RWPE2 (cell line): ENCODE data around the gene GFY.

ENCODE experiments used
- ATAC-seq: fragments of 200-7000 bp; cut with Tn5 transposase; 3 replicates; pipeline ENCODE4 v1.9.1; 2021; ENCODE audit warnings: low read depth
- DNase-seq: peaks from one replicate; pipeline ENCODE4 v3.0.0-alpha.2; 2020; ENCODE audit warnings: low spot score
- H3K27ac ChIP-seq: fragments of 450-650 bp; 2 replicates; pipeline ENCODE4 v1.5.1; 2017; ENCODE audit warnings: mild to moderate bottlenecking; ENCODE audit not compliant: poor library complexity, severe bottlenecking
- H3K27me3 ChIP-seq: fragments of 250-450 bp; sonication (Bioruptor Pico); 2 replicates; pipeline ENCODE4 v1.5.1; 2021; ENCODE audit warnings: mild to moderate bottlenecking, moderate library complexity; ENCODE audit not compliant: insufficient read depth, poor library complexity, severe bottlenecking
- H3K36me3 ChIP-seq: fragments of 250-450 bp; sonication (Bioruptor Pico); 2 replicates; pipeline ENCODE4 v1.5.1; 2020; ENCODE audit warnings: low read depth, mild to moderate bottlenecking, moderate library complexity
- H3K4me1 ChIP-seq: fragments of 250-450 bp; sonication (Bioruptor Pico); 2 replicates; pipeline ENCODE4 v1.5.1; 2021; ENCODE audit warnings: mild to moderate bottlenecking, moderate library complexity; ENCODE audit not compliant: insufficient read depth, poor library complexity, severe bottlenecking
- H3K4me3 ChIP-seq: fragments of 250-450 bp; sonication (Bioruptor Pico); 2 replicates; pipeline ENCODE4 v1.5.1; 2021; ENCODE audit warnings: mild to moderate bottlenecking, moderate library complexity; ENCODE audit not compliant: severe bottlenecking
- H3K9me3 ChIP-seq: fragments of 250-450 bp; sonication (Bioruptor Pico); 2 replicates; pipeline ENCODE4 v1.5.1; 2021; ENCODE audit warnings: mild to moderate bottlenecking, moderate library complexity; ENCODE audit not compliant: severe bottlenecking
- TF ChIP-seq, protein P1 (sequence below): fragments of 450-650 bp; IDR thresholded peaks from one replicate; pipeline ENCODE4 v1.5.1; 2017; ENCODE audit warnings: mild to moderate bottlenecking, moderate library complexity; ENCODE audit not compliant: poor library complexity, severe bottlenecking

Gene GFY

DNA sequence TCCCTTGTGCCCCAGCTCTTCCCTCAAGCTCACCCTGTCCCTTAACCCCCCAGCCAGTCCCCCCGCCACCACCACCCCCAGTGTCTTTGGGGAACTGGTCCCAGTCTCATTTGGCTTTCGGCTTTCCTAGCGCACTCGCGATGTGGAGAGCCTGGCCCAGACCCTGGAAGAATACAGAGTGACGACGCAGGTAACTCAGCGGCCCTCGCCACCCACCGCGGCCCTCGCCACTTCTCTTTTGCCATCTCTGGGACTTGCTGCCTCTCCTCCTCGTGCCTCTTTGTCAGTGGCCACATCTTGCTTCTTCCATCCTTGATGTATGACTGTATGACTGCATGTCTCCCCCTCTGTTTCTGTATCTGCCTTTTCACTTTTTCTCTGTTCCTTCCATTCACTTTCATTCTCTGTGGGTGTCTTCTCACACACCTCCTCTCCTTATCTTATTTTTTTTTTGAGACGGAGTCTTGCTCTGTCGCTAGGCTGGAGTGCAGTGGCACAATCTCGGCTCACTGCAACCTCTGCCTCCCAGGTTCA lies 17.6 kb upstream of the GFY start:
- Histone ChIP-seq H3K4me1 (peaks cover 5% of the 10 kb centered on the region), H3K9me3 (no peaks in the 10 kb centered on the region), H3K36me3 (no peaks in the 10 kb centered on the region), H3K27me3 (no peaks in the 10 kb centered on the region), H3K27ac (no peak overlapping the region), H3K4me3 (no peak overlapping the region)
- TF ChIP-seq, protein P1, sequence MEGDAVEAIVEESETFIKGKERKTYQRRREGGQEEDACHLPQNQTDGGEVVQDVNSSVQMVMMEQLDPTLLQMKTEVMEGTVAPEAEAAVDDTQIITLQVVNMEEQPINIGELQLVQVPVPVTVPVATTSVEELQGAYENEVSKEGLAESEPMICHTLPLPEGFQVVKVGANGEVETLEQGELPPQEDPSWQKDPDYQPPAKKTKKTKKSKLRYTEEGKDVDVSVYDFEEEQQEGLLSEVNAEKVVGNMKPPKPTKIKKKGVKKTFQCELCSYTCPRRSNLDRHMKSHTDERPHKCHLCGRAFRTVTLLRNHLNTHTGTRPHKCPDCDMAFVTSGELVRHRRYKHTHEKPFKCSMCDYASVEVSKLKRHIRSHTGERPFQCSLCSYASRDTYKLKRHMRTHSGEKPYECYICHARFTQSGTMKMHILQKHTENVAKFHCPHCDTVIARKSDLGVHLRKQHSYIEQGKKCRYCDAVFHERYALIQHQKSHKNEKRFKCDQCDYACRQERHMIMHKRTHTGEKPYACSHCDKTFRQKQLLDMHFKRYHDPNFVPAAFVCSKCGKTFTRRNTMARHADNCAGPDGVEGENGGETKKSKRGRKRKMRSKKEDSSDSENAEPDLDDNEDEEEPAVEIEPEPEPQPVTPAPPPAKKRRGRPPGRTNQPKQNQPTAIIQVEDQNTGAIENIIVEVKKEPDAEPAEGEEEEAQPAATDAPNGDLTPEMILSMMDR = no peak
- ATAC-seq (no peak), DNase-seq (no peak)

DNA sequence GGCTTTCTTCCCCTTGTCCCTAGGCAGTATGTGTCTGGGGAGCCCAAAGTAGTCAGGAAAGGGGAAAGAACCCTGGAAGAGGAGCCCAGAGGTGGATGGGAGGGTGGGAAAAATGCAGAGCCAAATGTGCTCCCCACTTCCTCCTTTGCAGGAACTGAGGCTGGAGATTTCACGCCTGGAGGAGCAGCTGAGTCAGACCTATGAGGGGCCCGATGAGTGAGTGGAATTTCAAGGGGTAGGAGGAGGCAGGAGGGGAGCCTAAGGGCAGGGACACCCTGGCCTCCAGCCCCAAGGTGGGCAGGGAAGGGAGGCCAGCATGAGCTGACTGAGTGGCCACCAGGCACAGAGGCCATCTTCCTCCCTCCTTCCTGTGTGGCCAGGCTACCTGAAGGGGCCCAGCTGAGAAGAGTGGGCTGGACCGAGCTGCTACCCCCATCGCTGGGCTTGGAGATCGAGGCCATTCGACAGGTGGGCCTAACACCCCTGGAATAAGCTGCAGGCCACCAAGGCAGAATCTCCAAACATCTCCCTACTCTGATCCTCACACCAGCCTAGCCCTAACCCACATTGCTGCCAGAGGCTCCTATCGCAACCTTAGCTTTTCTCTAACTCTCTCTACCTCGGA lies 16.3 kb upstream of the GFY start:
- no peak overlapping the region for H3K27ac ChIP-seq

DNA sequence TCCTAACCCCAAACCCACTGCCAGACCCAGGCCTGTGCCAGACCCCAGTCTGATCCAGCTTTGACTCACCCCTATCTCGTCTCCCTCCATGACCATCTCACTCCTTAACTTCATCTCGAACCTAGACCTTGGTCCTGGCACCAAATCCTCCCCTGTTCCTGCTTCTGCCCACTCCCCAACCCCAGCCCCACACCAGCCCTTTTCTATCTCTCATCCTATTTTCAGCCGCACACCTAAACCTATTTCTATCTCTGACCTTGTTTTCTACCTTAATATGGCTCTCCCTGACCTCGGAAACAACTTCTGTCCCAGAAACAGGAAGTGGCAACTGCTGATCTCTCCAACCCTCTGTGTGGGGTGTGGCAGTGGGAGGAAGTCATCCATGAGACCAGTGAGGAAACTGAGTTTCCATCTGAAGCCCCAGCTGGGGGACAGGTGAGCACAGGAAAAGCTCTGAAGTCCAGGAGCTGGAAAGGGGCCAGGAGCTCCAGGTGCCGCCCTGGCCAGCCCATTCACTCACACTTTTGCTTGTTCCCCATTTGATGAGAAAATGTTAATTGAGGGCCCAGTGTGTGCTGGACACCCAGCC lies 15.7 kb upstream of the GFY start:
- DNase-seq (peak; percentile 36), ATAC-seq (no peak)
- no peak overlapping the region for H3K27ac ChIP-seq
- TF ChIP-seq, protein P1 = no peak
- H3K9me3 ChIP-seq = no peaks in the 10 kb centered on the region
- H3K4me1 ChIP-seq = no peaks in the 10 kb centered on the region
- H3K27me3 ChIP-seq = no peaks in the 10 kb centered on the region
- H3K4me3 ChIP-seq = no peak overlapping the region
- no peaks in the 10 kb centered on the region for H3K36me3 ChIP-seq

More for the DNA sequence above, 16.3 kb upstream of the GFY start:
- TF ChIP-seq, protein P1 = no peak
- DNase-seq = peak; percentile 37
- Histone ChIP-seq H3K4me1 (no peaks in the 10 kb centered on the region), H3K27me3 (no peaks in the 10 kb centered on the region), H3K9me3 (no peaks in the 10 kb centered on the region), H3K36me3 (no peaks in the 10 kb centered on the region), H3K4me3 (no peak overlapping the region)
- ATAC-seq = no peak

DNA sequence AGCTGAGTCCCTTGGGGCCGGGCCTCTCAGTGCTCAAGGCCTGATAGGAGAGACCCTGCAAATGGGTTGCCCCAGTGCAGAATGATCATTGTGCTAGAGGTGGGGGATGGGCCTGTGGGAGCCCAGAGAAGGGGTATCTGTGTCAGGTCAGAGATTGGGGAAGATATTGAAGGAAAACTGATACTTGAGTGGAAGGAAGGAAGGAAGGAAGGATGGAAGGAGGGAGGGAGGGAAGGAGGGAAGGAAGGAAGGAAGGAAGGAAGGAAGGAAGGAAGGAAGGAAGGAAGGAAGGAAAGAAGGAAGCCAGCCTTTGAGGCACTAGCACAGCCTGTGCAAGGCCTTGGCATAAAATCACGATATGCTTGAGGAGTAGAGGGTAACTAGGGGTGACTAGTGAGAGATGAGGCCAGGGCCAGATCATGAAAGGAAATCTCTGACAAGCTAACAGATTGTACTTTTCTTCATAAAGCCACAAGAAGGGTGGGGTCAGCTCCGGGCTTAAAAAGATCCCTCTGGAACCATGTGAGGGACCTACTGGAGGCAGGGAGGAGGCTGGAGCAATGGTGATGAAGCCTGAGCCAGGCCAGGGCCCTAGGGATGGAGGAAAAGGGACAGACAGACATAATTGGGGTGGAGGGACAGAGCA lies 13.4 kb upstream of the GFY start:
- Histone ChIP-seq H3K27ac (no peak overlapping the region), H3K4me3 (no peak overlapping the region), H3K27me3 (no peaks in the 10 kb centered on the region), H3K4me1 (no peaks in the 10 kb centered on the region), H3K36me3 (no peaks in the 10 kb centered on the region), H3K9me3 (no peaks in the 10 kb centered on the region)
- TF ChIP-seq, protein P1 = no peak
- no peak for ATAC-seq
- no peak for DNase-seq
